Upper lobe of left lung (tissue), 4 donors: ENCODE results near the gene PPDPF.

Experiments
- EP300 ChIP-seq, 4 donors: sonication (generic); formaldehyde crosslinking; IDR thresholded peaks; one replicate each; pipeline ENCODE4 v1.5.1; 2017; ENCODE audit warnings: antibody characterized with exemption in 4 of 4, control low read depth in 2 of 4
- POLR2AphosphoS5 ChIP-seq, 2 donors: sonication (generic); formaldehyde crosslinking; IDR thresholded peaks; one replicate each; pipeline ENCODE4 v1.5.1; 2017; ENCODE audit warnings: antibody characterized with exemption in 2 of 2
- TF ChIP-seq, protein P1 (sequence below), 6 experiments: fragments of 450-650 bp in 4 of 6; fragments of 200-600 bp in 2 of 6; sonication (generic) in 2 of 6; IDR thresholded peaks; one replicate each; pipeline ENCODE4 v1.5.1; 2016 to 2019; ENCODE audit warnings: antibody characterized with exemption in 6 of 6

GRCh38 chr20:63534427-63534830, 13.9 kb downstream of the PPDPF start:
- TF ChIP-seq, protein P1, sequence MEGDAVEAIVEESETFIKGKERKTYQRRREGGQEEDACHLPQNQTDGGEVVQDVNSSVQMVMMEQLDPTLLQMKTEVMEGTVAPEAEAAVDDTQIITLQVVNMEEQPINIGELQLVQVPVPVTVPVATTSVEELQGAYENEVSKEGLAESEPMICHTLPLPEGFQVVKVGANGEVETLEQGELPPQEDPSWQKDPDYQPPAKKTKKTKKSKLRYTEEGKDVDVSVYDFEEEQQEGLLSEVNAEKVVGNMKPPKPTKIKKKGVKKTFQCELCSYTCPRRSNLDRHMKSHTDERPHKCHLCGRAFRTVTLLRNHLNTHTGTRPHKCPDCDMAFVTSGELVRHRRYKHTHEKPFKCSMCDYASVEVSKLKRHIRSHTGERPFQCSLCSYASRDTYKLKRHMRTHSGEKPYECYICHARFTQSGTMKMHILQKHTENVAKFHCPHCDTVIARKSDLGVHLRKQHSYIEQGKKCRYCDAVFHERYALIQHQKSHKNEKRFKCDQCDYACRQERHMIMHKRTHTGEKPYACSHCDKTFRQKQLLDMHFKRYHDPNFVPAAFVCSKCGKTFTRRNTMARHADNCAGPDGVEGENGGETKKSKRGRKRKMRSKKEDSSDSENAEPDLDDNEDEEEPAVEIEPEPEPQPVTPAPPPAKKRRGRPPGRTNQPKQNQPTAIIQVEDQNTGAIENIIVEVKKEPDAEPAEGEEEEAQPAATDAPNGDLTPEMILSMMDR (IDR thresholded peaks at IDR 0.05): no peak
- TF ChIP-seq POLR2AphosphoS5 (IDR thresholded peaks at IDR 0.05) (no peak), EP300 (IDR thresholded peaks at IDR 0.05) (no peak)
